Calu3 (cell line): Measurements from ENCODE around the gene GPR42. TPM values are rescaled to one million over a fixed set of nuclear protein-coding genes. Genes with fewer than 3 reads are reported as not detected.

Source experiments
- BruUV-seq: library from RNA; stranded (reverse); fragments of 400-500 nt; replicated peaks from 2 replicates; lab custom pipeline; 2021; lab: Mats Ljungman, UMichigan
- CTCF ChIA-PET: fragments of 300-600 bp; sonication (Branson Sonifier 250); formaldehyde crosslinking; loops from one replicate; lab custom pipeline; 2022; ENCODE audit warnings: antibody characterized with exemption; lab: Charles Lee
- DNase-seq: peaks from one replicate; pipeline ENCODE4 v3.0.0; 2022
- H3K27ac Mint-ChIP-seq: one replicate; pipeline ENCODE4 v1.8.0; 2022; ENCODE audit warnings: mixed read lengths; ENCODE audit not compliant: unreplicated experiment
- H3K27me3 Mint-ChIP-seq: one replicate; pipeline ENCODE4 v1.8.0; 2022; ENCODE audit warnings: mixed read lengths; ENCODE audit not compliant: unreplicated experiment
- H3K36me3 Mint-ChIP-seq: one replicate; pipeline ENCODE4 v1.8.0; 2022; ENCODE audit warnings: mild to moderate bottlenecking, moderate library complexity, mixed read lengths; ENCODE audit not compliant: insufficient read depth, unreplicated experiment
- H3K4me1 Mint-ChIP-seq: one replicate; pipeline ENCODE4 v1.8.0; 2022; ENCODE audit warnings: mild to moderate bottlenecking, low read depth, mixed read lengths; ENCODE audit not compliant: unreplicated experiment
- H3K4me3 Mint-ChIP-seq: one replicate; pipeline ENCODE4 v1.8.0; 2022; ENCODE audit warnings: mild to moderate bottlenecking, low read depth, moderate library complexity, mixed read lengths; ENCODE audit not compliant: unreplicated experiment
- H3K9me3 Mint-ChIP-seq: one replicate; pipeline ENCODE4 v1.8.0; 2022; ENCODE audit warnings: low read depth, mixed read lengths; ENCODE audit not compliant: unreplicated experiment
- CTCF ChIP-seq: fragments of 200-600 bp; IDR thresholded peaks from one replicate; pipeline ENCODE4 v1.8.0; 2022; ENCODE audit warnings: antibody characterized with exemption; ENCODE audit not compliant: unreplicated experiment
- intact Hi-C: fragments of 100-400 bp; cut with micrococcal nuclease; formaldehyde crosslinking; loops from one replicate; pipeline ENCODE4 v1.10.0; 2022; ENCODE audit not compliant: unreplicated experiment
- total RNA-seq: library from RNA; stranded (reverse); gene quantifications from 2 replicates; pipeline ENCODE4 v1.2.3, GENCODE V29; 2022

Gene GPR42
- total RNA-seq, 1 experiment from 2014 or later, result not detected

GRCh38 chr19:35417278-35417677 lies 46.4 kb downstream of the GPR42 start:
- Mint-ChIP-seq H3K36me3 (no peaks in the 10 kb centered on the region), H3K4me1 (peaks cover 9% of the 10 kb centered on the region), H3K4me3 (no peak overlapping the region), H3K9me3 (no peaks in the 10 kb centered on the region), H3K27me3 (peaks cover 64% of the 10 kb centered on the region), H3K27ac (no peak overlapping the region)
- BruUV-seq, result no TSS peak
- no peak for TF ChIP-seq CTCF
- no peak for DNase-seq
- CTCF ChIA-PET, result interaction anchor here (0.9 kb wide), 1 partner anchor 65 kb away, joined by 3 read pairs; no protein-coding TSS in a partner anchor
- intact Hi-C loops, result no loop called here

GRCh38 chr19:35417713-35418534 lies 47.1 kb downstream of the GPR42 start:
- DNase-seq, result no peak
- H3K4me3 Mint-ChIP-seq, result no peak overlapping the region
- H3K36me3 Mint-ChIP-seq, result no peaks in the 10 kb centered on the region
- no TSS peak for BruUV-seq
- H3K9me3 Mint-ChIP-seq, result no peaks in the 10 kb centered on the region
- H3K4me1 Mint-ChIP-seq, result peaks cover 9% of the 10 kb centered on the region
- H3K27me3 Mint-ChIP-seq, result peaks cover 61% of the 10 kb centered on the region
- CTCF ChIA-PET, result interaction anchor here (0.9 kb wide), 1 partner anchor 65 kb away, joined by 3 read pairs; no protein-coding TSS in a partner anchor
- intact Hi-C loops, result no loop called here
- no peak overlapping the region for H3K27ac Mint-ChIP-seq
- no peak for TF ChIP-seq CTCF

- CTCF ChIA-PET, result interaction anchor here (0.7 kb wide), 1 partner anchor 51 kb away, joined by 3 read pairs; no protein-coding TSS in a partner anchor
- H3K27me3 Mint-ChIP-seq, result peaks cover 57% of the 10 kb centered on the region
- TF ChIP-seq CTCF, result no peak
- BruUV-seq, result no TSS peak
- no peak for DNase-seq
- H3K36me3 Mint-ChIP-seq, result no peaks in the 10 kb centered on the region
- no peak overlapping the region for H3K4me3 Mint-ChIP-seq
- peaks cover 9% of the 10 kb centered on the region for H3K4me1 Mint-ChIP-seq
- no peaks in the 10 kb centered on the region for H3K9me3 Mint-ChIP-seq
- no peak overlapping the region for H3K27ac Mint-ChIP-seq
- intact Hi-C loops, result no loop called here
Observed at GRCh38 chr19:35419046-35419445, 48.2 kb downstream of the GPR42 start.

GRCh38 chr19:35419805-35420204 lies 48.9 kb downstream of the GPR42 start:
- BruUV-seq, result no TSS peak
- Mint-ChIP-seq H3K4me3 (no peak overlapping the region), H3K36me3 (no peaks in the 10 kb centered on the region), H3K4me1 (peaks cover 9% of the 10 kb centered on the region), H3K9me3 (no peaks in the 10 kb centered on the region), H3K27ac (peak overlapping the region; percentile 62), H3K27me3 (peaks cover 57% of the 10 kb centered on the region)
- no peak for DNase-seq
- intact Hi-C loops, result loop anchor here (2.0 kb wide), 1 partner anchor 49 kb away; no protein-coding TSS in a partner anchor
- CTCF ChIA-PET, result interaction anchor here (0.5 to 1.5 kb wide), 7 partner anchors 29 to 75 kb away, joined by 3 to 24 read pairs (median 4); partner anchors contain the start of gene FFAR2
- TF ChIP-seq CTCF, result no peak
